ENCODE data around the gene NUMA1. TPM values are rescaled to one million over a fixed set of nuclear protein-coding genes. Genes with fewer than 3 reads are reported as not detected.
A peak's percentile ranks its signal among the peaks of the same experiment; 100 is the strongest.

Gene NUMA1
- polyA plus RNA-seq, 3 donors, result 4.1 to 91.2 (median 12.4) TPM

- no peaks in the 10 kb centered on the region for H4K20me1 ChIP-seq (ENCODE audit: insufficient read depth, low read length)
- H3K36me3 Mint-ChIP-seq, result peaks cover 40 to 48% of the 10 kb centered on the region in 2 donors
- peaks cover 0 to 4% (median 3%) of the 10 kb centered on the region in 3 donors for H3K27me3 Mint-ChIP-seq (ENCODE audit: low read depth in 3 of 3)
- 92% methylated on average over 2 of the region's 4 CpGs for WGBS (ENCODE audit: insufficient coverage)
- peak overlapping the region; percentile 96 to 99 (median 98) for H3K27ac Mint-ChIP-seq
- H3K9me3 ChIP-seq (replicated peaks in 1 of 2; ENCODE audit: control insufficient read depth in 1 of 2, insufficient read depth in 1 of 2, low read length in 2 of 2), result no peaks in the 10 kb centered on the region
- H3K79me2 ChIP-seq (ENCODE audit: insufficient read depth, low read length), result no peaks in the 10 kb centered on the region
- H3K27me3 ChIP-seq (ENCODE audit: control insufficient read depth in 2 of 2, insufficient read depth in 2 of 2, low read length in 2 of 2), result no peaks in the 10 kb centered on the region
- H3K9me3 Mint-ChIP-seq, result peaks cover 0 to 4% (median 0%) of the 10 kb centered on the region in 7 donors
- intact Hi-C loops (cut with micrococcal nuclease), result no loop called here
- peak overlapping the region; percentile 86 to 94 for H3K27ac ChIP-seq (ENCODE audit: low read depth in 1 of 2, low read length in 2 of 2)
- no peak overlapping the region for H3K9ac ChIP-seq (ENCODE audit: insufficient read depth, low read length, poor library complexity, severe bottlenecking)
- no peak overlapping the region for H3K4me3 Mint-ChIP-seq
- H3K4me1 ChIP-seq (ENCODE audit: control insufficient read depth in 1 of 2, insufficient read depth in 2 of 2, low read length in 2 of 2), result peaks cover 55 to 60% of the 10 kb centered on the region in 2 donors
- TF ChIP-seq CTCF (IDR thresholded peaks at IDR 0.05), result no peak
- no peak overlapping the region for H3K4me2 ChIP-seq (replicated peaks; ENCODE audit: extremely low read depth, low read length, poor library complexity, severe bottlenecking)
- H3K4me1 Mint-ChIP-seq, result peaks cover 58% of the 10 kb centered on the region
- peaks cover 10 to 19% of the 10 kb centered on the region in 2 donors for H3K36me3 ChIP-seq (replicated peaks in 1 of 2; ENCODE audit: control insufficient read depth in 1 of 2, insufficient read depth in 2 of 2, low read length in 2 of 2)
- no peak for DNase-seq
- no peak overlapping the region for H2AFZ ChIP-seq (ENCODE audit: insufficient read depth, low read depth, low read length, poor library complexity, severe bottlenecking)
- no peak overlapping the region for H3K4me3 ChIP-seq (replicated peaks in 1 of 3; ENCODE audit: low read depth in 2 of 3, low read length in 3 of 3)
Observed at GRCh38 chr11:71996517-71996916, 83.8 kb downstream of the NUMA1 start.

DNA sequence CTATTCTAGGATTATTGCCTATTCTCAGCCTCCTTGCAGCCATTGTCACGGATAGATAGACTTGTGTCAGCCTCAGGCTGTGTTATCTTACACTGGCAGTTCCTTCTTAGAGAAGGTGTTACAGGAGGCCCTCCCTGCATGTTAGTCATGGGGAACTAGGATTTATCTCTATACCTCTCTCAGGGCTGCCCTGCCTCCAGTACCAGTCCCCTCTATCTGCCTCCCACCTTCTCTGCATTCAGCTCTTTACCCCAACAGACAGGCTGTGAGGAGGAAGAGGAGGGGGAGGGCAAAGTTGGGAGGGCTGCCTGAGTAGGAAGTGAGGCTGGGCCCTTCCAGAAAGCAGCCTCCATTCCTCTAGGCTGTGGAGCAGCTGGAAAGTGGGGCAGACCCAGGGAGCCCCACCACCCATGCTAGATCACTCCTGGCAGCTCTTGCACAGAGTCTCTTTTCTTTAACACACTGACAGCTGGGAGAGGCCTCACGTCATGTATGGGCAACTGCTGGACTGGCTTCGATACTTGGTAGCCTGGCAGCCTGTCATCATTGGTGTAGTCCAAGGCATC, 84.5 kb downstream of the NUMA1 start:
- H3K27me3 ChIP-seq (ENCODE audit: control insufficient read depth in 2 of 2, insufficient read depth in 2 of 2, low read length in 2 of 2), result no peaks in the 10 kb centered on the region
- Mint-ChIP-seq H3K4me3 (no peak overlapping the region), H3K36me3 (peaks cover 33 to 43% of the 10 kb centered on the region in 2 donors), H3K27me3 (ENCODE audit: low read depth in 3 of 3) (peaks cover 0 to 3% (median 2%) of the 10 kb centered on the region in 3 donors), H3K9me3 (peaks cover 0 to 4% (median 0%) of the 10 kb centered on the region in 7 donors), H3K4me1 (peaks cover 66% of the 10 kb centered on the region), H3K27ac (peak overlapping the region in 5 of 7 donors; percentile 78 to 99 (median 96))
- peaks cover 62 to 67% of the 10 kb centered on the region in 2 donors for H3K4me1 ChIP-seq (ENCODE audit: control insufficient read depth in 1 of 2, insufficient read depth in 2 of 2, low read length in 2 of 2)
- no peak overlapping the region for H3K9ac ChIP-seq (ENCODE audit: insufficient read depth, low read length, poor library complexity, severe bottlenecking)
- no peak overlapping the region for H3K4me2 ChIP-seq (replicated peaks; ENCODE audit: extremely low read depth, low read length, poor library complexity, severe bottlenecking)
- WGBS (ENCODE audit: insufficient coverage), result 100% methylated on average over 2 of the region's 3 CpGs
- H2AFZ ChIP-seq (ENCODE audit: insufficient read depth, low read depth, low read length, poor library complexity, severe bottlenecking), result no peak overlapping the region
- DNase-seq, result no peak
- H3K36me3 ChIP-seq (replicated peaks in 1 of 2; ENCODE audit: control insufficient read depth in 1 of 2, insufficient read depth in 2 of 2, low read length in 2 of 2), result peaks cover 2 to 13% of the 10 kb centered on the region in 2 donors
- no peaks in the 10 kb centered on the region for H4K20me1 ChIP-seq (ENCODE audit: insufficient read depth, low read length)
- no peaks in the 10 kb centered on the region for H3K79me2 ChIP-seq (ENCODE audit: insufficient read depth, low read length)
- TF ChIP-seq CTCF (IDR thresholded peaks at IDR 0.05), result no peak
- H3K9me3 ChIP-seq (replicated peaks in 1 of 2; ENCODE audit: control insufficient read depth in 1 of 2, insufficient read depth in 1 of 2, low read length in 2 of 2), result no peaks in the 10 kb centered on the region
- intact Hi-C loops (cut with micrococcal nuclease), result no loop called here
- H3K27ac ChIP-seq (ENCODE audit: low read depth in 1 of 2, low read length in 2 of 2), result peak overlapping the region in 1 of 2 donors; percentile 94
- H3K4me3 ChIP-seq (replicated peaks in 1 of 3; ENCODE audit: low read depth in 2 of 3, low read length in 3 of 3), result no peak overlapping the region
